Naive thymus-derived CD8-positive, alpha-beta T cell (primary cell): ENCODE results near the gene ANTXR1. TPM values are rescaled to one million over a fixed set of nuclear protein-coding genes. Genes with fewer than 3 reads are reported as not detected.

Source experiments
- ATAC-seq, 2 donors: fragments of 150-1000 bp; cut with Tn5 transposase in 1 of 2; sonication (Bioruptor Pico), chemical (Tn5 transposase) in 1 of 2; 1 replicate in 1 of 2; 2 replicates in 1 of 2; pipeline ENCODE4 v1.10.0; 2021; ENCODE audit warnings: mild to moderate bottlenecking in 2 of 2, moderate library complexity in 2 of 2
- POLR2A ChIA-PET: fragments of 350-600 bp; sonication (Branson Sonifier 250); formaldehyde crosslinking; loops from one replicate; lab custom pipeline; 2021; ENCODE audit warnings: antibody characterized with exemption; lab: Charles Lee
- DNase-seq, 10 donors: peaks; one replicate each; pipeline versions ENCODE4 v3.0.0 to v3.0.0-alpha.2; 2020 to 2022
- H3K27ac Mint-ChIP-seq, 10 donors: one replicate each; pipeline ENCODE4 v1.8.0; 2020 to 2022; ENCODE audit warnings: mild to moderate bottlenecking in 10 of 10, mixed read lengths in 10 of 10, moderate library complexity in 4 of 10, inconsistent platforms in 1 of 10
- H3K27me3 Mint-ChIP-seq, 5 donors: one replicate each; pipeline ENCODE4 v1.8.0; 2021 to 2022; ENCODE audit warnings: mixed read lengths in 5 of 5
- H3K36me3 Mint-ChIP-seq, 3 donors: one replicate each; pipeline ENCODE4 v1.8.0; 2020 to 2022; ENCODE audit warnings: mixed read lengths in 3 of 3, mild to moderate bottlenecking in 2 of 3, inconsistent platforms in 1 of 3
- H3K4me1 Mint-ChIP-seq, 4 donors: one replicate each; pipeline ENCODE4 v1.8.0; 2021 to 2022; ENCODE audit warnings: mixed read lengths in 4 of 4
- H3K4me3 Mint-ChIP-seq, 10 donors: one replicate each; pipeline ENCODE4 v1.8.0; 2020 to 2022; ENCODE audit warnings: mild to moderate bottlenecking in 10 of 10, mixed read lengths in 10 of 10, moderate library complexity in 6 of 10, inconsistent platforms in 1 of 10
- H3K9me3 Mint-ChIP-seq, 9 donors: one replicate each; pipeline ENCODE4 v1.8.0; 2020 to 2022; ENCODE audit warnings: mixed read lengths in 9 of 9, mild to moderate bottlenecking in 3 of 9, inconsistent platforms in 1 of 9, moderate library complexity in 1 of 9
- polyA plus RNA-seq, 3 donors: library from polyadenylated mRNA; unstranded; fragments of 300-500 nt; fragmentation: Illumina TruSeq; gene quantifications; one replicate each; pipeline ENCODE4 v1.2.3, GENCODE V29; 2021
- total RNA-seq, 8 experiments: library from RNA in 2 of 8; stranded (reverse) in 2 of 8; gene quantifications; one replicate each; pipeline ENCODE4 v1.2.3 and lab custom pipeline; 2021 to 2026

Gene ANTXR1
- total and polyA plus RNA-seq, 5 experiments from 2014 or later: 0.08 to 0.20 (median 0.14) TPM; not detected in 2

- Mint-ChIP-seq H3K27ac (no peak overlapping the region), H3K36me3 (no peaks in the 10 kb centered on the region), H3K9me3 (no peaks in the 10 kb centered on the region), H3K4me3 (no peak overlapping the region), H3K4me1 (no peaks in the 10 kb centered on the region), H3K27me3 (peaks cover 1 to 19% (median 4%) of the 10 kb centered on the region in 5 donors)
- POLR2A ChIA-PET: no interaction called here
- no peak for ATAC-seq
- no peak for DNase-seq
These were observed 37.8 kb downstream of the ANTXR1 start for GRCh38 chr2:69050802-69051201.

GRCh38 chr2:69053416-69053965, 40.5 kb downstream of the ANTXR1 start:
- POLR2A ChIA-PET: no interaction called here

DNA sequence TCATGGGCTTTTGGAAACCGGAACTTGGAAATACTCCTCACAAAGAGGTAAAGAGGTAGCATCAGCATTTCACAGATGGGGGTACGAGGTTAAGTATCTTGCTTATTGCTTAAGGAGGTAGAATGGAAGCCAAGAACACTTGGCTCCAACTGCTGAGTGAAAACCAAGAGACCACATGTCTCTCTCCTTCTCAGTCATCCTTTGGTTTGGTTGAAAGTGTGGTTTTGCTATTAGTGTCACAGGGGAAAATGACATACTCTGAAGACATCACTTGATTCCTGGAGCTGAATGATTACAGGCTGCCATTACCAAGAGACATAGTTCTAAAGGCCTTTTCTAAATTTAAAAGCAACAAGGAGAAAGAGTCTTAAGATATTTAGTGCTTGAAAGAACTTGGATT, 41.5 kb downstream of the ANTXR1 start:
- H3K36me3 Mint-ChIP-seq: no peaks in the 10 kb centered on the region
- no peaks in the 10 kb centered on the region for H3K9me3 Mint-ChIP-seq
- ATAC-seq (no peak), DNase-seq (no peak)
- no peaks in the 10 kb centered on the region for H3K4me1 Mint-ChIP-seq
- H3K4me3 Mint-ChIP-seq: no peak overlapping the region
- POLR2A ChIA-PET: no interaction called here
- H3K27me3 Mint-ChIP-seq: peaks cover 15 to 33% (median 19%) of the 10 kb centered on the region in 5 donors
- no peak overlapping the region for H3K27ac Mint-ChIP-seq

More at GRCh38 chr2:69053416-69053965, 40.5 kb downstream of the ANTXR1 start:
- Mint-ChIP-seq H3K9me3 (no peaks in the 10 kb centered on the region), H3K4me1 (no peaks in the 10 kb centered on the region), H3K27ac (no peak overlapping the region), H3K4me3 (no peak overlapping the region), H3K36me3 (no peaks in the 10 kb centered on the region), H3K27me3 (peaks cover 8 to 26% (median 13%) of the 10 kb centered on the region in 5 donors)
- ATAC-seq: no peak
- no peak for DNase-seq

DNA sequence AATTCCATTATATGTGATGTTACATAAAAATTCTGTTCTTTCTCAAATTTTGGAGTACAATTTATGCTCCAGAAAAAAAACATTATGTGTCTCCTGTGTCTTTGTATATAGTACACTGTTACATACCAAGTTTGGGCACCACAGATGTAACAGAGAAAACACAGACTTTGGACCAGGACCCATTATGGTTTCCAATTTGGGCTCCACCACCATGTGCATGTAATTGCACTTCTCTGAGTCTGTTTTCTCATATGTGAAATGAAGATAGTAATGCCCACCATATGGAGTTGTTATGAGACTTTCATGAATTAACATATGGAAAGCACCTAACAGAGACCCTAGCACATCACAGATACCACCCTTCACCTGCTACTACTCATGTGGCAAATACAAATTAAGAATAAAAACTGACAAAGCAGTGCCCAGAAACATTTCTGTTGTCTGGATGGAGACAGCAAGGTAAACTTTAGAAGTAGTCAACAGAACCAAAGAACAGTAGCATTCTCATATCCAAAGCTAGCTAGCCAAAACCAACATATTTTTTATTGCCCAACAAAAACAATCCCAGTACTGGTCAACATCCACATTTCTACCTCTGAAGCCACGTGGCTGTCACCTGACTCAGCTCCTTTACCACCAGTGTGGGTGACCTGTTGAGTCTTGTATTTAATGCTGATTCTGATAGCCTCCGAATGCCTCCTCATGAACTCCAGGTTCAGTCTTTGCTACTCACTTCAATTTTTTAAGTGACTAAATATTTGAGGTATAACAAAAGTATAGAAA, 42.9 kb downstream of the ANTXR1 start:
- Mint-ChIP-seq H3K27ac (no peak overlapping the region), H3K4me3 (no peak overlapping the region), H3K4me1 (no peaks in the 10 kb centered on the region), H3K9me3 (no peaks in the 10 kb centered on the region), H3K36me3 (no peaks in the 10 kb centered on the region), H3K27me3 (peaks cover 20 to 39% (median 27%) of the 10 kb centered on the region in 5 donors)
- DNase-seq (no peak), ATAC-seq (no peak)
- POLR2A ChIA-PET: no interaction called here

GRCh38 chr2:69057660-69058059, 44.7 kb downstream of the ANTXR1 start:
- POLR2A ChIA-PET: no interaction called here
- ATAC-seq (no peak), DNase-seq (no peak)
- no peak overlapping the region for H3K4me3 Mint-ChIP-seq
- peaks cover 0 to 8% (median 0%) of the 10 kb centered on the region in 9 donors for H3K9me3 Mint-ChIP-seq
- H3K27ac Mint-ChIP-seq: no peak overlapping the region
- no peaks in the 10 kb centered on the region for H3K4me1 Mint-ChIP-seq
- peaks cover 25 to 56% (median 40%) of the 10 kb centered on the region in 5 donors for H3K27me3 Mint-ChIP-seq
- peaks cover 0 to 5% (median 0%) of the 10 kb centered on the region in 3 donors for H3K36me3 Mint-ChIP-seq

DNA sequence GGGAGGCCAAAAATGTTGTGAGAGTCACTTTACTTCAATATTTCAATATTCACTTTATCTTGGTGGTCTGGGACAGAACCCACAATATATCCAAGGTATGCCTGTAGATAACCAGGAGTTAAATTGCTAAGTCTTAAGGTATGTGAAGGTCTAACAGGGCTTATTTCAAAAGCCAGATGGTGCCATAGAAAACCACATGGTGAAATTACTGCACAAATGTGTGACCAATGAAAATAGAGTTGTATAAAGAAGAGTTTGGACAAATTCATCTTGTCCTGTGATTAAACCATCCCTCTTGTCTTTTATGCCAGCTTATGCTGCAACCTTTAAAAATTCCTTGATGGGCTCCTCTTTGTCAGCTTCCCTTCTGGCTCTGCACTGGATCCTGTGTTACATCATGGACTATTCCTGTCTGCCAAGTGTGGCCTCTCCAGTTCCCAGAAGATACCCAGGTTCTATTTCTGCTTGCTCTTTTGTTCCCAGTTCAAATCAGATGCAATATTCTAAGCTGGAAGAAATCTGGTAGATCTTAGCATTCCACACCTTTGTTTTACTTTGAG, 46.8 kb downstream of the ANTXR1 start:
- POLR2A ChIA-PET: no interaction called here
- Mint-ChIP-seq H3K36me3 (peaks cover 0 to 10% (median 0%) of the 10 kb centered on the region in 3 donors), H3K4me1 (no peaks in the 10 kb centered on the region), H3K27ac (no peak overlapping the region), H3K9me3 (peaks cover 5 to 27% (median 9%) of the 10 kb centered on the region in 9 donors), H3K4me3 (no peak overlapping the region), H3K27me3 (peaks cover 20 to 63% (median 40%) of the 10 kb centered on the region in 5 donors)
- DNase-seq (no peak), ATAC-seq (no peak)

GRCh38 chr2:69060938-69061501, 48.0 kb downstream of the ANTXR1 start:
- POLR2A ChIA-PET: no interaction called here
- Mint-ChIP-seq H3K36me3 (peaks cover 0 to 10% (median 0%) of the 10 kb centered on the region in 3 donors), H3K4me1 (no peaks in the 10 kb centered on the region), H3K4me3 (no peak overlapping the region), H3K27ac (no peak overlapping the region), H3K9me3 (peaks cover 5 to 28% (median 10%) of the 10 kb centered on the region in 9 donors), H3K27me3 (peaks cover 16 to 57% (median 39%) of the 10 kb centered on the region in 5 donors)
- ATAC-seq (no peak), DNase-seq (no peak)

GRCh38 chr2:69061525-69061924, 48.5 kb downstream of the ANTXR1 start:
- Mint-ChIP-seq H3K4me1 (no peaks in the 10 kb centered on the region), H3K27ac (no peak overlapping the region), H3K36me3 (peaks cover 0 to 10% (median 0%) of the 10 kb centered on the region in 3 donors), H3K9me3 (peaks cover 5 to 28% (median 10%) of the 10 kb centered on the region in 9 donors), H3K4me3 (no peak overlapping the region), H3K27me3 (peaks cover 16 to 54% (median 37%) of the 10 kb centered on the region in 5 donors)
- POLR2A ChIA-PET: no interaction called here
- DNase-seq (no peak), ATAC-seq (no peak)

DNA sequence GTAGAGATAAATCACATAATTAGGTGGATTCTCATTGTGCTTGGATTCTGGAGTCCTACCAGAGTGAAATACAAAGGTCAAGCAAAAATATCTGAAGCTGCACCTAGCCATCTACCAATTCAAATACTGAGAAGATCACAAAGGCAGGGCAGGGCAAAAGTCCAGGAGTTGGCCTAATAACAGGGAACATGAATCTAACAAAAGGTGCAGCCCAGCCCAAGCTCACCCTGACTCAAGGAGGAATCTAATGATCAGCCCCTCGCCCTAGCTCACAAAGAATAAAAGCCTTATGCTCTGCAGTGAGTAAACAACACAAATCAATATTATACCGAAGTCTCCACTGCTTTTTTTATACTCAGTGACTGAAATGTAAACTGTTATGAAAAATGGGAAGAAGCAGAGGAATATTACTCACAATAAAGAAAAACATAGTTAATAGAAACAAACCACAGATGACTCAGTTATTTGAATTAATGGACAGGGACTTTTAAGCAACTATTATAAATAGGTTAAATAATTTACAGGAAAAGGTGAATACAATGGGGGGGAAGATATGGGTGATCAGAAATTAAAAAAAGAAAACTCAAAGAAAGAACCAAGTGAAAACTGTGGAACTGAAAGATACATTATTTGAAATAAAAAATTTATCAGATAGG, 49.5 kb downstream of the ANTXR1 start:
- H3K27me3 Mint-ChIP-seq: peaks cover 16 to 53% (median 36%) of the 10 kb centered on the region in 5 donors
- no peak for DNase-seq
- no peaks in the 10 kb centered on the region for H3K4me1 Mint-ChIP-seq
- no peak overlapping the region for H3K27ac Mint-ChIP-seq
- H3K9me3 Mint-ChIP-seq: peaks cover 5 to 28% (median 10%) of the 10 kb centered on the region in 9 donors
- peaks cover 0 to 10% (median 0%) of the 10 kb centered on the region in 3 donors for H3K36me3 Mint-ChIP-seq
- no peak overlapping the region for H3K4me3 Mint-ChIP-seq
- no peak for ATAC-seq
- POLR2A ChIA-PET: no interaction called here

GRCh38 chr2:69065735-69066336, 52.9 kb downstream of the ANTXR1 start:
- H3K4me1 Mint-ChIP-seq: no peaks in the 10 kb centered on the region
- H3K4me3 Mint-ChIP-seq: no peak overlapping the region
- ATAC-seq: no peak
- H3K9me3 Mint-ChIP-seq: peaks cover 5 to 28% (median 10%) of the 10 kb centered on the region in 9 donors
- POLR2A ChIA-PET: no interaction called here
- no peak overlapping the region for H3K27ac Mint-ChIP-seq
- peaks cover 8 to 28% (median 25%) of the 10 kb centered on the region in 5 donors for H3K27me3 Mint-ChIP-seq
- no peak for DNase-seq
- H3K36me3 Mint-ChIP-seq: peaks cover 0 to 10% (median 0%) of the 10 kb centered on the region in 3 donors

- DNase-seq (no peak), ATAC-seq (no peak)
- peaks cover 0 to 6% (median 0%) of the 10 kb centered on the region in 3 donors for H3K36me3 Mint-ChIP-seq
- peaks cover 5 to 27% (median 9%) of the 10 kb centered on the region in 9 donors for H3K9me3 Mint-ChIP-seq
- no peaks in the 10 kb centered on the region for H3K4me1 Mint-ChIP-seq
- POLR2A ChIA-PET: no interaction called here
- no peak overlapping the region for H3K27ac Mint-ChIP-seq
- H3K27me3 Mint-ChIP-seq: peaks cover 4 to 17% (median 12%) of the 10 kb centered on the region in 5 donors
- no peak overlapping the region for H3K4me3 Mint-ChIP-seq
These were observed 54.1 kb downstream of the ANTXR1 start for GRCh38 chr2:69067026-69067630.

DNA sequence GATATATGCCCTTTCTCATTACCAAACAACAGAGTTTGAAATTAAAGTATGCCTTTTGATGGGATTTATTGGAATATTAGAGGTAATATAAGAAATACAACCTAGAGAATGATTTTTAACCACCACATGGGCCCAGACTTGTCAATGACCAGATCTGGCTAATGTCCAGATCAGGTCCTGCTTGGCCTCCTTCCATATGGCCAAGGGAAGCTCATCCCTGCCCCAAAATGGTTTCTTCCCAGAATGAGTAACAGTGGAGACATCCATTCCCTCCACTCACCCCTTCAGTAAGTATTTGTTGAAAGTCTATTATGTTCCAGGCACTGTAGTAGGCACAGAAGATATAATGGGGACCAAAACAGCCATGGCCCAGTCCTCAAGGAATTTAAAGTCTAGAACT, 54.9 kb downstream of the ANTXR1 start:
- H3K27ac Mint-ChIP-seq: no peak overlapping the region
- peaks cover 3 to 13% (median 5%) of the 10 kb centered on the region in 5 donors for H3K27me3 Mint-ChIP-seq
- H3K9me3 Mint-ChIP-seq: peaks cover 5 to 20% (median 9%) of the 10 kb centered on the region in 9 donors
- peaks cover 0 to 5% (median 0%) of the 10 kb centered on the region in 3 donors for H3K36me3 Mint-ChIP-seq
- DNase-seq: no peak
- POLR2A ChIA-PET: no interaction called here
- no peak for ATAC-seq
- H3K4me3 Mint-ChIP-seq: no peak overlapping the region
- H3K4me1 Mint-ChIP-seq: no peaks in the 10 kb centered on the region
